Measurements from ENCODE around the gene GLT6D1.

The GLT6D1 gene

GRCh38 chr9:135660407-135660806 is 21.1 kb upstream of the GLT6D1 start:
- H3K27ac ChIP-seq, result no peak overlapping the region
- TF ChIP-seq CTCF (conservative IDR thresholded peaks at IDR 0.05) (no peak), ZFX (IDR thresholded peaks at IDR 0.05) (no peak)

GRCh38 chr9:135659252-135659651 is 19.9 kb upstream of the GLT6D1 start:
- H3K27ac ChIP-seq, result no peak overlapping the region
- no peak for TF ChIP-seq ZFX (IDR thresholded peaks at IDR 0.05)
- TF ChIP-seq CTCF (conservative IDR thresholded peaks at IDR 0.05), result no peak

- H3K27ac ChIP-seq, result no peak overlapping the region
- TF ChIP-seq ZFX (IDR thresholded peaks at IDR 0.05) (no peak), CTCF (conservative IDR thresholded peaks at IDR 0.05) (no peak)
Observed at GRCh38 chr9:135657416-135657815, 18.1 kb upstream of the GLT6D1 start.

- TF ChIP-seq ZFX (IDR thresholded peaks at IDR 0.05) (no peak), CTCF (conservative IDR thresholded peaks at IDR 0.05) (no peak)
- H3K27ac ChIP-seq, result no peak overlapping the region
Observed at GRCh38 chr9:135655317-135655716, 16.0 kb upstream of the GLT6D1 start.

DNA sequence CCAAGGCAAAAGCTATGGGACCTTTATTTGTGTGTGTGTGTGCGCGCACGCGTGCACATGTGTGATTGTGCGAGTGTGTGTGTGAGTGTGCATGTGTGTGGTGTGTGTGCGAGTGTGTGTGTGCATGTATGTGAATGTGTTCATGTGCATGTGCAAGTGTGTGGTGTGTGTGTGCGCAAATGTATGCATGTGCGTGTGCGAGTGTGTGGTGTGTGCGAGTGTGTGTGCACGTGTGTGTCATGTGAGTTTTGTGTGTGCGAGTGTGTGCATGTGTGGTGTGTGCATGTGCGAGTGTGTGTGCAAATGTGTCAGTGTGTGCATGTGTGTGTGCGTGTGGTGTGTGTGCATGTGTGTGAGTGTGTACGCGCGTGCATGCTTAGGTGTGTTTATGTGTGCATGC is 11.1 kb upstream of the GLT6D1 start:
- H3K27ac ChIP-seq, result no peak overlapping the region
- TF ChIP-seq ZFX (IDR thresholded peaks at IDR 0.05) (no peak), CTCF (conservative IDR thresholded peaks at IDR 0.05) (no peak)

DNA sequence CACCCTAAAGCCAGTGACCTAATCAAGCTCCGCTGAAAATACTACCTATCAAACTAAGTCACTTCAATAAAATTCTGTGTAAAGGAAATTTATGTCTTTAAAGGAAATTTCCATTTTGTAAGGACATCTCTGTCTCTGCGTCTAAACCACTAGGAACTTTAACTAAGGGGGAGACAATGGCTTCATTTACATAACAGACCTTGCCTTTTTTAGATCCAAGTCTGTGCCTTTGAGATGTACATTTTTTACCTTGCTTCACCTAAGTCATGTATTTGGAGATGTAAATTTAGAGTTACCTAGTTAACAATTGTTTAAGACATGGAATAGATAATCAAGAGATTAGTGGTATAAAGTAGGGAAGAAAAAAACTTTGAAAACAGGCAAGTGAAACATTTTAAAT is 10.2 kb upstream of the GLT6D1 start:
- TF ChIP-seq ZFX (IDR thresholded peaks at IDR 0.05), result no peak
- TF ChIP-seq CTCF (conservative IDR thresholded peaks at IDR 0.05), result no peak
- no peak overlapping the region for H3K27ac ChIP-seq

GRCh38 chr9:135648494-135649410 is 9.4 kb upstream of the GLT6D1 start:
- no peak overlapping the region for H3K27ac ChIP-seq
- TF ChIP-seq ZFX (IDR thresholded peaks at IDR 0.05) (no peak), CTCF (conservative IDR thresholded peaks at IDR 0.05) (no peak)
